Measurements from ENCODE around the gene SPRY1. TPM values are rescaled to one million over a fixed set of nuclear protein-coding genes. Genes with fewer than 3 reads are reported as not detected.

SPRY1 gene
- polyA plus RNA-seq, 1 donor from 2014 or later: 0.58 TPM

GRCh38 chr4:123401271-123402120, 4.9 kb downstream of the SPRY1 start:
- no peaks in the 10 kb centered on the region for H4K20me1 ChIP-seq (ENCODE audit: insufficient read depth)
- peaks cover 9% of the 10 kb centered on the region for H3F3A ChIP-seq (ENCODE audit: insufficient read depth, low read length, poor library complexity, severe bottlenecking)
- peaks cover 60% of the 10 kb centered on the region for H3K79me2 ChIP-seq (replicated peaks; ENCODE audit: insufficient read depth, low read length)
- H3K27ac ChIP-seq (ENCODE audit: low read length): no peak overlapping the region
- no peak for TF ChIP-seq POLR2AphosphoS5 (IDR thresholded peaks at IDR 0.05)
- no peak for TF ChIP-seq MXI1 (conservative IDR thresholded peaks at IDR 0.05; ENCODE audit: poor library complexity, severe bottlenecking)
- TF ChIP-seq EP300 (conservative IDR thresholded peaks at IDR 0.05; ENCODE audit: poor library complexity, severe bottlenecking): no peak
- TF ChIP-seq RAD21 (conservative IDR thresholded peaks at IDR 0.05): no peak
- TF ChIP-seq TAF1 (IDR thresholded peaks at IDR 0.05; ENCODE audit: low read depth): no peak
- TF ChIP-seq REST (IDR thresholded peaks at IDR 0.05; ENCODE audit: borderline replicate concordance): no peak
- no peak for TF ChIP-seq SMC3 (conservative IDR thresholded peaks at IDR 0.05; ENCODE audit: poor library complexity)
- TF ChIP-seq EZH2 (IDR thresholded peaks at IDR 0.05; ENCODE audit: borderline replicate concordance, insufficient read depth, low read length, poor library complexity, severe bottlenecking): no peak
- no peak for TF ChIP-seq CTCF (IDR thresholded peaks at IDR 0.05; ENCODE audit: poor library complexity, severe bottlenecking)
- H3K4me2 ChIP-seq (ENCODE audit: low read length): no peak overlapping the region
- H2AFZ ChIP-seq (ENCODE audit: low read depth, low read length): no peak overlapping the region
- no peaks in the 10 kb centered on the region for H3K9me3 ChIP-seq (ENCODE audit: low read length)
- no peak overlapping the region for H3K4me3 ChIP-seq (ENCODE audit: low read length)
- no peaks in the 10 kb centered on the region for H3K9me2 ChIP-seq (ENCODE audit: insufficient read depth, low read length)
- H3K36me3 ChIP-seq (ENCODE audit: insufficient read depth, low read length): no peaks in the 10 kb centered on the region
- H3K27me3 ChIP-seq (ENCODE audit: insufficient read depth, low read depth, low read length): peaks cover 12% of the 10 kb centered on the region
- no peak overlapping the region for H3K9ac ChIP-seq (ENCODE audit: low read length)

GRCh38 chr4:123402121-123402465, 5.5 kb downstream of the SPRY1 start:
- Histone ChIP-seq H3K4me3 (ENCODE audit: low read length) (no peak overlapping the region), H4K20me1 (ENCODE audit: insufficient read depth) (no peaks in the 10 kb centered on the region), H3K9me2 (ENCODE audit: insufficient read depth, low read length) (no peaks in the 10 kb centered on the region), H3K79me2 (replicated peaks; ENCODE audit: insufficient read depth, low read length) (peaks cover 60% of the 10 kb centered on the region), H3K36me3 (ENCODE audit: insufficient read depth, low read length) (no peaks in the 10 kb centered on the region), H3K9me3 (ENCODE audit: low read length) (no peaks in the 10 kb centered on the region), H3K4me2 (ENCODE audit: low read length) (no peak overlapping the region), H2AFZ (ENCODE audit: low read depth, low read length) (no peak overlapping the region), H3K27me3 (ENCODE audit: insufficient read depth, low read depth, low read length) (peaks cover 12% of the 10 kb centered on the region), H3K27ac (ENCODE audit: low read length) (no peak overlapping the region), H3K9ac (ENCODE audit: low read length) (no peak overlapping the region), H3F3A (ENCODE audit: insufficient read depth, low read length, poor library complexity, severe bottlenecking) (peaks cover 9% of the 10 kb centered on the region)
- no peak for TF ChIP-seq RAD21 (conservative IDR thresholded peaks at IDR 0.05)
- TF ChIP-seq EP300 (conservative IDR thresholded peaks at IDR 0.05; ENCODE audit: poor library complexity, severe bottlenecking): no peak
- no peak for TF ChIP-seq EZH2 (IDR thresholded peaks at IDR 0.05; ENCODE audit: borderline replicate concordance, insufficient read depth, low read length, poor library complexity, severe bottlenecking)
- no peak for TF ChIP-seq SMC3 (conservative IDR thresholded peaks at IDR 0.05; ENCODE audit: poor library complexity)
